ENCODE data around the gene ADRA1B.
"Not testable (repeated sequence)": the region's sequence is repeated elsewhere in the genome, so short reads cannot be mapped to it uniquely, and the experiment has no call there.

The ADRA1B gene

DNA sequence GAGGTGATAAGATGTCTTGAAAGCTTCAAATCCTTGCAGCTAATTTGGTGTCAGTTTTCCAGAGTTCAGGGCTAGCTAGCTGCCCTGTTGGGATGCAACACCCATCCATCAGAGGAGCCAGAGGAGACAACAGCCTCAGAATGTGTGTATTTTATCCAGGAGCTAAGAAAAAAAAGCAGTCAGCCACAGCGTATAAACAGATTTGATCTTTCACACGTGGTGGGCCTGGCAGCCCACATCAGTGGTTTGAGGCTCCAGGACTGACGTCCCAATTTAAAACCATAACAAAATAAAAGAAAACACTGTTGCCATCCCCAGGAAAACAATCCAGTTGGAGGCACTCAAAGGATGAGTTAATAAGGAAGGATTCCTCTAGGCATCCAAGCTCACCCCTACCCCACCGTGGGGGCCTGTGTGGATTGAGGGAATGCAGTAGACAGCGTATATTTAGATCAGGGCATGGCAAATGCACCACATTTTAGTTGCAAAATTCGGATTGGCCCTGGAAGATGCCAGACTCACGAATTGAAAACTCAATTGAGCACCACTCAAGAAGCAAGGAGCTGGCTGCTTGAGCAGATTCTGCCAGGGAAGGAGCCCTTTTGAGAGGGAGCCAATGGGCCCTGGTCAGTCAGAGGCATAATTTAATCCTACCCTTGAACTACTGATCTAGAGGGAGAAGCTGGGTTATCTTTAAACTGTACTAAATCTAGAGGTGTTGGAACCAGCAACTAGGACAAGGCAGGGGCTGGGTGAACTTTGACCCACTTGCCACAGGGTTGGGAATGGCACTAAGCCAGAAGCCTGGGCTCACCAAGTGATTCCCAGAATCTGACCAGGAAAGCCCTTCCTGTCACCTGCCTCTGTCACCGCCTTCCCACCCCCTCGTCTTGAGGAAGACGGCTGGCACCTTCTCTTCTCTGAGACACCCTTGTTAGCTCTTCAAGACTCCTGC, 17.5 kb downstream of the ADRA1B start:
- DNase-seq = no peak

- no peak for DNase-seq
Observed at GRCh38 chr5:159935946-159936345, 19.7 kb downstream of the ADRA1B start.

GRCh38 chr5:159936686-159937329, 20.5 kb downstream of the ADRA1B start:
- DNase-seq = no peak

GRCh38 chr5:159937580-159937979, 21.3 kb downstream of the ADRA1B start:
- no peak for DNase-seq

- no peak for DNase-seq
Observed at GRCh38 chr5:159943326-159943725, 27.0 kb downstream of the ADRA1B start.

GRCh38 chr5:159944056-159944600, 27.8 kb downstream of the ADRA1B start:
- no peak for DNase-seq

DNA sequence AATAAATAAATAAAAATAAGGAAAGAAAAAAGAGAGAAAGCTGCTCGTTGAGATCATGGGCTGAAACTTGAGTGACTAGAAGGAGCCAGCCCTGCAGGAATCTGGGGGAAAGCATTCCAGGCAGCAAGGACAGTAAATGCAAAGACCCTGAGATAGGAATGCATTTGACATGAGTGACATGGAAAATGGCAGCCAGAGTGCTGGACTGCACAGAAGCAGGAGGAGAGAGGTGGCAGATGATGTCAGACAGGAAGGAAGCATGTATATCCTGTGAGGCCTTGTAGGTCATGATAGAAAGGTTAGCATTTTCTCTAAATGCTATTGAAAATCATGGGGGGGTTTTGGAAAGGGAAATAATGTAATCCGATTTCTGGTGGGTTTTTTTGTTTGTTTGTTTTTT, 29.1 kb downstream of the ADRA1B start:
- DNase-seq = no peak

DNA sequence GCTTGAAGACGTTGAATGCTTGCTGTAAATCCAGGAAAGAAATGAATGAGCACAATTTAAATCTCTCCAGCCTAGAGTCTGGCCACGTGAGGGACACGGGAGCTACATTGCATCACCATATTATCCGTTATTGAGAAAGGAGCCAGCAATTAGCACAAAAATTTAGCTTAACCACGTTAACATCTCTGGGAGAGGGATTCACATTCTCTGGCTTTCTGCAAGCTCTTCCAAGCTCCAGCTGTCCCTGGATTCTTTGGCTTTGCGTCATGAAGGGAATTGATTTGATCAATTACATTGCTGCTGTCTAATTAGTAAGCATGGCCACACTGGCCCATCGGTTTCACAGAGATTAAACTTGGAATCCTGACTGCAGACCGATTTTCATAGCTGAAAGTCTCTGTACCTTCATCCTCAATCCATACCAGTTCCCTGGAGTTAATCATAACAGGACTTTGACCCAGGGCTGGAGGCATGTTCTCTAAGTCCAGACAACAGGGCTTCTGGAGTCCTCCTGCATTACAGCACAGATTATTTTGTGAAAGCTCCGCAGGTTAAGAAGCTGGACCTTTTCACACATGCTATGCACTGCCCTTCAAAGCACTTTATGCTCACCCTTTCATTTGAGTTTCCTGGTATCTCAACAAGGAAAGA, 31.6 kb downstream of the ADRA1B start:
- peak; percentile 22 for DNase-seq

- DNase-seq = peak; percentile 12
Observed at GRCh38 chr5:159951387-159951786, 35.1 kb downstream of the ADRA1B start.

DNA sequence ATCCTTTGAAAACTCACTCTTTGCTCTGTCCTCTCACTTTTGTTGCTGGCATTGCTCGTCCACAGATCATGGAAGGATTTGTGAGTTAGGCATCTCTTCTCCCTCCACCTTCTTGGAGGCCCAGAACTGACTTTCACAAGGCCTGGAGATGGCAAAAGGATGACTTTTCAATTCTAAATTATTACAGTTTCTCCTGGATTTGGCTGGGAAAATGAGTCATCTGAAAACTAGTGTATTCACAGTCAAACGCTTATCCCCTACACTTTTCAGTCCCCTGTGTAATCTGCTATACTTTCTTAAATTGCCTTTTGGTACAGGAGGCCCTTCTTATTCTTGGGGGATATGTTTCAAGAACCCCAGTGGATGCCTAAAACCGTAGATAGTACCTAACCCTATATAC, 35.6 kb downstream of the ADRA1B start:
- no peak for DNase-seq

DNA sequence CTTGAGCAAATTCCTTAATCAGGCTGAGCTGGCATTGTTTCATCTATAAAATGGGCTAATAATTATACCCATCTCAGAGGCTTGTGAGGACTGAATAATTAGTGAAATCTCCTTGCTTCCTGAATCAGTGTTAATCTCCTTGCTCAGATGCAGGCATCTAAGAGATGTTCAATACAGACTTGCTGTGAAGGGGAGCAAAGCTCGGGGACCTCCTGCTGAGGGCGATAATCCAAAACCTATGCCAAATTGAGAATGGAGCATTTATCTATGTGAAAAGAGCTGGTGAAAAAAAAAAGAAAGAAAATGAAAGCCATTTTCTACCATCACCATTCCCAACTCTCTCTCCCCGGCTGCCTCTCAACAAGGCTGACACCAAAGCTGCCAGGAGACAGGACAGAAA, 37.3 kb downstream of the ADRA1B start:
- no peak for DNase-seq

DNA sequence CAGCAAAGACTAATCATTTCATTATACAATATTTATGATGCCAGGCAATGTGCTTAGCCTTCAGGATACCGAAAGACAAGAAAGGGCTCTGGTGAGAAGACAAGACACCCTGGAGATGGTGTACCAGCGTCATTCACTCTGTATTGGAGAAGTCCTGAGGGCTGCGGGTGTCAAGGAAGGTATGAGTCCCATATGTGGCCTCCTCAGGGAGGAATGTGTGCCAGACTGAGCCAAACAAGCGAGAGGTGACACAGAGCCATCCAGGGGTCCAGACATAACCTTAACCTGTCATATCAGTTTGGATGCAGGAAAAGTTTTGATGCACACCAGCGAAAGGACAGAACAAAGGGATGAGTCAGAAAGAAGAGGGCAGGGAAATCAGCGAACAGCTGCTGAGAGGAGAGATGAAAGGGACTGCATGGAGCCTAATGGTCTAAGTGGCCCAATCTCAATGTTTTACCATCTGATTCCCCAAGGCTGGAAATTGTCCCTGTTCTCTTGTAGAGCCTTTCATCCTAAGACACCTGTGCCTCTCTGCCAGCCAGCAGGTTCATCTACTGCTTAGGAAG, 38.9 kb downstream of the ADRA1B start:
- no peak for DNase-seq

GRCh38 chr5:159956074-159956473, 39.8 kb downstream of the ADRA1B start:
- no peak for DNase-seq

- no peak for DNase-seq
Observed at GRCh38 chr5:159961176-159962160, 45.2 kb downstream of the ADRA1B start.

GRCh38 chr5:159962214-159962613, 45.9 kb downstream of the ADRA1B start:
- no peak for DNase-seq

DNA sequence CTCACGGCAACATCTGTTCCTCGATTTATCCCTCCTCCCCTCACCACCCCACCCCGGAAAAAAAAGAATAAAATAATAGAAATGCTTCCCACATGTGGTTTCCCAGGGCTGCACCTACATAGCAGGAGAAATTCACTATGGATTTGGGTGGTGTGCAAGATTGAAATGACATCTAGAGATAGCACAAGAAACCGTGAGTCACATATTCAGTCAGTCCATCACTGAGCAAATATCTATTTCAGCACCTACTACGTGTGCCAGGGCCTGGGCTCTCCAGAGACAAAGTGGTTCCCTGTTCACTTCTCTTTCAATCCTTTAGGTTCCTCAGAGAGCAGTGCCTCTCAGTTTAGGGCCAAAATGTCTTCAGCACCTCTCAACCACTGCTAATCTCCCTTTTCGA, 47.7 kb downstream of the ADRA1B start:
- no peak for DNase-seq

DNA sequence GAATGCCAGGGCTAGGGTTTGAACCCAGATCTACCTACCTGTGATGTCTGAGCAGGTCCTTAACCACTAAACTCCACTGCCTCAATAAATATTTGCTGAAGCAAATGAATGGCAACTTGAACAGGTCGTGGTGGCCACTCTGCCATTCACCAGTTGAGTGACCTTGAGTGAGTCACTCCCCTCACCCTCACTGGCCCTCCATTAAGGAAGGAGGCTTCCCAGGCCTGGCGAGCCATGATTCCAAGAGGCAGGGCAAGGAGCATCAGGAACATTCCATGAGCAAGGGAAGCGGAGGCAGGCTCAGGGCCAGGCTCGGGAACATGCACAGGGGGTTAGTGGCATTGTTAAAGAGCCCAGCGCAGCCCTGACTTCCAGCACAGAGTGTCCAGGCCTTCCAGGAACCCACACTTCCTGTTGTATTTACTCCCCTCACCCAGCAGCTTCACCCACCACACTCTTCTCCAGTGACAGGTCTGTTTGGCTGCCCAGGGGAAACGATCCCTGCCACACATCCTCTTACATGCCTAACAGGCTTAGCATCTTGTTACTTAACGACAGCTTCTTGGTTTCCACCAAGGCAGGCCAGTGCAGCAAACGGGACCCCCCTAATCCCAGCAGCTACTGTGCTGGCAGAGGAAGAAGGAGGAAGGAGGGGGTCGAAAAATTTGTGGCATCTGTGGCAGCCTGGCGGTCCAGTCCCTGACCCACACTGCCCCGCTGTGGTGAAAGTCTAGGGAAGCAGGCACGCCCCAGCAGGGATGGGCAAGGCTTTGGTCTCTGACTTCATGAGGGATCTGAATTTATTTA, 49.0 kb downstream of the ADRA1B start:
- DNase-seq = peak; percentile 60

DNA sequence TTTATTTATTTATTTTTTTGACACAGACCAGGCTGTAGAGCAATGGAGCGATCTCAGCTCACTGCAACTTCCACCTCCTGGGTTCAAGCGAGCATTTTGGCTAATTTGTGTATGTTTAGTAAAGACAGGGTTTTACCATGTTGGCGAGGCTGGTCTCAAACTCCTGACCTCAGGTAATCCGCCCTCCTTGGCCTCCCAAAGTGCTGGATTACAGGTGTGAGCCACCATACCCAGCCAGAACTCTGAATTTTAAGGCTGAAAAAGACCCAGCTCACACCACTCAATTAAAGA, 49.5 kb downstream of the ADRA1B start:
- DNase-seq = not testable (repeated sequence)

DNA sequence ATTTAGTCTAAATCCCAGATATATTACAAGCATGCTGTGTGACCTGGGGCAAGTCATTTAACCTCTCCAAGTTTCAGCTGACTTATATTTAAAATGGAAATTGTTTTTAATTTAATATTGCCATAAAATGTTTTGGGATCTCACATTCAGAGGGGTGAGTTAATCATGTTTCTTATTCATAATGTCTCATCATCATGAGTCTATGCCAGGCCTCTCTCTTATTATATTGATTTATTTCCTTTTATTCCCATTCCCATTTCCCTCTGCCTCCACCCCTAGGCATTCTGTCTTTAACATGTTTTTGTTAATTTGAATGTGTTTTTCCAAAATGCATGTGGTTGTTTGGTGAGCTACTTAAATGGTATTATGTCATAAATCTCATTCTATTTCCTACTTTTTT, 53.7 kb downstream of the ADRA1B start:
- no peak for DNase-seq

GRCh38 chr5:159971038-159971437, 54.8 kb downstream of the ADRA1B start:
- no peak for DNase-seq

DNA sequence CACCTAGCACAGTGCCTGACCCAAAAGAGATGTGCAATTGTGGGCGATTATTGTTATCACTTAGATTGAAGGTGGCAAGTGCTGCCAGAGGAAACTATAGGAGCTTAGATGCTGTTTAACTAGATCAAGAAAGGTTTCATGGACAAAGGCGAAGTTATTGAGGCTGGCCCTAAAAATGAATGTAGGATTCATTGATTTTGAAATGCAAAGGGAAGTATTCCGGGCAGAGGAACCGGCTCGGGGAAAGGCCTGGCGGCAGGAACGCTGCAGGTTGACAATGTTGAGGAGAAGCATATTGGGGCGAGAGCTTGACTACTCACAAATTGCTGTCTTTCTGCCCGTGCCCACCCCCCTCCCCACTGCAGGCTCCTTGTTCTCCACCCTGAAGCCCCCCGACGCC, 55.2 kb downstream of the ADRA1B start:
- DNase-seq = no peak

Measured in OCI-M1 (cell line).